HFFc6 (cell line): ENCODE results near the gene ASTN2. TPM values are rescaled to one million over a fixed set of nuclear protein-coding genes. Genes with fewer than 3 reads are reported as not detected.

Source experiments
- DNase-seq: peaks from one replicate; pipeline ENCODE4 v3.0.0-alpha.2; 2018
- H3K27ac Mint-ChIP-seq: 2 replicates; pipeline ENCODE4 v1.8.0; 2020; ENCODE audit warnings: mild to moderate bottlenecking, mixed read lengths
- H3K27me3 Mint-ChIP-seq: 2 replicates; pipeline ENCODE4 v1.8.0; 2021; ENCODE audit warnings: mild to moderate bottlenecking, moderate library complexity, mixed read lengths; ENCODE audit not compliant: insufficient read depth
- H3K36me3 Mint-ChIP-seq: 2 replicates; pipeline ENCODE4 v1.8.0; 2021; ENCODE audit warnings: low read depth, mixed read lengths
- H3K4me1 Mint-ChIP-seq: 2 replicates; pipeline ENCODE4 v1.8.0; 2020; ENCODE audit warnings: low read depth, mixed read lengths
- H3K4me3 Mint-ChIP-seq: 2 replicates; pipeline ENCODE4 v1.8.0; 2020; ENCODE audit warnings: mild to moderate bottlenecking, moderate library complexity, mixed read lengths
- H3K9me3 Mint-ChIP-seq: 2 replicates; pipeline ENCODE4 v1.8.0; 2020; ENCODE audit warnings: mild to moderate bottlenecking, mixed read lengths
- CTCF ChIP-seq: fragments of 200-600 bp; sonication (generic); IDR thresholded peaks from 2 replicates; pipeline ENCODE4 v1.5.0; 2021; ENCODE audit warnings: antibody characterized with exemption, mild to moderate bottlenecking
- total RNA-seq, 6 experiments: library from RNA; stranded (reverse); fragmentation: NEBNext Ultra II Directional; extraction: Animal tissue kit (Norgen Biotek cat#: 25700); gene quantifications; 2 replicates in 1 of 6; 3 replicates in 5 of 6; pipeline ENCODE4 v1.2.3, GENCODE V29; 2021

Gene ASTN2
- total RNA-seq, 6 experiments from 2014 or later = 7.3 to 9.7 (median 8.3) TPM

- Mint-ChIP-seq H3K9me3 (peaks cover 24% of the 10 kb centered on the region), H3K4me3 (no peak overlapping the region), H3K27ac (no peak overlapping the region), H3K36me3 (no peaks in the 10 kb centered on the region), H3K4me1 (no peaks in the 10 kb centered on the region), H3K27me3 (no peaks in the 10 kb centered on the region; the same call in 1 of the 2 replicates)
- TF ChIP-seq CTCF = no peak
- no peak for DNase-seq
Measured at GRCh38 chr9:117035546-117035945, 379.3 kb downstream of the ASTN2 start.

- Mint-ChIP-seq H3K27me3 (no peaks in the 10 kb centered on the region; the same call in 1 of the 2 replicates), H3K27ac (no peak overlapping the region), H3K9me3 (peaks cover 20% of the 10 kb centered on the region), H3K4me3 (no peak overlapping the region), H3K36me3 (no peaks in the 10 kb centered on the region), H3K4me1 (no peaks in the 10 kb centered on the region)
- no peak for TF ChIP-seq CTCF
- DNase-seq = no peak
Measured at GRCh38 chr9:117034866-117035265, 380.0 kb downstream of the ASTN2 start.

- no peak for TF ChIP-seq CTCF
- Mint-ChIP-seq H3K9me3 (peaks cover 25% of the 10 kb centered on the region), H3K4me3 (no peak overlapping the region), H3K4me1 (no peaks in the 10 kb centered on the region), H3K36me3 (no peaks in the 10 kb centered on the region), H3K27ac (no peak overlapping the region), H3K27me3 (no peaks in the 10 kb centered on the region; the same call in 1 of the 2 replicates)
- no peak for DNase-seq
Measured at GRCh38 chr9:117030254-117030768, 384.5 kb downstream of the ASTN2 start.

- no peak for DNase-seq
- H3K9me3 Mint-ChIP-seq = peaks cover 20% of the 10 kb centered on the region
- TF ChIP-seq CTCF = no peak
- no peak overlapping the region for H3K27ac Mint-ChIP-seq
- no peaks in the 10 kb centered on the region for H3K4me1 Mint-ChIP-seq
- H3K27me3 Mint-ChIP-seq = no peaks in the 10 kb centered on the region; the same call in 1 of the 2 replicates
- no peak overlapping the region for H3K4me3 Mint-ChIP-seq
- no peaks in the 10 kb centered on the region for H3K36me3 Mint-ChIP-seq
Measured at GRCh38 chr9:117029341-117029740, 385.5 kb downstream of the ASTN2 start.

GRCh38 chr9:117028103-117028858, 386.6 kb downstream of the ASTN2 start:
- TF ChIP-seq CTCF = no peak
- no peak for DNase-seq
- Mint-ChIP-seq H3K27ac (no peak overlapping the region), H3K4me3 (no peak overlapping the region), H3K9me3 (peaks cover 20% of the 10 kb centered on the region), H3K4me1 (no peaks in the 10 kb centered on the region), H3K36me3 (no peaks in the 10 kb centered on the region), H3K27me3 (no peaks in the 10 kb centered on the region; the same call in 1 of the 2 replicates)
